GM23338 (cell line): ENCODE data around the gene CASK. TPM values are rescaled to one million over a fixed set of nuclear protein-coding genes. Genes with fewer than 3 reads are reported as not detected.
"Not testable (repeated sequence)": the region's sequence is repeated elsewhere in the genome, so short reads cannot be mapped to it uniquely, and the experiment has no call there.

Experiments used
- ATAC-seq: fragments of 200-7000 bp; cut with Tn5 transposase; 3 replicates; pipeline ENCODE4 v1.9.1; 2020
- DNase-seq: peaks from one replicate; pipeline ENCODE4 v3.0.0-alpha.2; 2015; ENCODE audit warnings: low spot score
- H2AFZ ChIP-seq: fragments of 200-600 bp; sonication (generic); 2 replicates; pipeline ENCODE4 v1.8.0; 2016; ENCODE audit warnings: antibody characterized with exemption, mild to moderate bottlenecking, moderate library complexity
- H3F3A ChIP-seq: fragments of 200-600 bp; sonication (generic); replicated peaks from 2 replicates; pipeline ENCODE4 v1.8.0; 2017; ENCODE audit warnings: antibody characterized with exemption, mixed run types, low read depth
- H3K27ac ChIP-seq: fragments of 200-600 bp; sonication (generic); 2 replicates; pipeline ENCODE4 v1.6.1; 2016; ENCODE audit warnings: low read depth
- H3K27me3 ChIP-seq: fragments of 200-600 bp; sonication (generic); 2 replicates; pipeline ENCODE4 v1.8.0; 2016; ENCODE audit warnings: mild to moderate bottlenecking, mixed run types, moderate library complexity; ENCODE audit not compliant: insufficient read depth
- H3K36me3 ChIP-seq: fragments of 200-600 bp; sonication (generic); 2 replicates; pipeline ENCODE4 v1.8.0; 2016; ENCODE audit warnings: mild to moderate bottlenecking; ENCODE audit not compliant: insufficient read depth
- H3K4me1 ChIP-seq: fragments of 200-600 bp; sonication (generic); 2 replicates; pipeline ENCODE4 v1.8.0; 2016; ENCODE audit warnings: mild to moderate bottlenecking, moderate library complexity; ENCODE audit not compliant: insufficient read depth
- H3K4me2 ChIP-seq: fragments of 200-600 bp; sonication (generic); 2 replicates; pipeline ENCODE4 v1.7.1; 2017; ENCODE audit warnings: mixed run types
- H3K4me3 ChIP-seq: fragments of 200-600 bp; sonication (generic); 2 replicates; pipeline ENCODE4 v1.6.1; 2016; ENCODE audit warnings: mixed run types
- H3K79me2 ChIP-seq: fragments of 200-600 bp; sonication (generic); replicated peaks from 2 replicates; pipeline ENCODE4 v1.8.0; 2017; ENCODE audit warnings: mild to moderate bottlenecking; ENCODE audit not compliant: insufficient read depth
- H3K9me2 ChIP-seq: fragments of 200-600 bp; sonication (generic); 2 replicates; pipeline ENCODE4 v1.8.0; 2017; ENCODE audit not compliant: insufficient read depth
- H4K20me1 ChIP-seq: fragments of 200-600 bp; sonication (generic); replicated peaks from 2 replicates; pipeline ENCODE4 v1.8.0; 2017; ENCODE audit warnings: mild to moderate bottlenecking; ENCODE audit not compliant: insufficient read depth
- H3K27ac Mint-ChIP-seq: 2 replicates; pipeline ENCODE4 v1.8.0; 2020; ENCODE audit warnings: inconsistent platforms, mild to moderate bottlenecking, moderate library complexity, mixed read lengths
- H3K27me3 Mint-ChIP-seq: 3 replicates; pipeline ENCODE4 v1.8.0; 2022; ENCODE audit warnings: low read depth, mild to moderate bottlenecking, moderate library complexity, mixed read lengths, inconsistent platforms; ENCODE audit not compliant: insufficient read depth, poor library complexity
- H3K36me3 Mint-ChIP-seq: 3 replicates; pipeline ENCODE4 v1.8.0; 2021; ENCODE audit warnings: low read depth, mild to moderate bottlenecking, inconsistent platforms, moderate library complexity, mixed read lengths
- H3K4me1 Mint-ChIP-seq: 3 replicates; pipeline ENCODE4 v1.8.0; 2020; ENCODE audit warnings: mild to moderate bottlenecking, inconsistent platforms, mixed read lengths
- H3K4me3 Mint-ChIP-seq: 3 replicates; pipeline ENCODE4 v1.8.0; 2021; ENCODE audit warnings: moderate library complexity, mild to moderate bottlenecking, inconsistent platforms, mixed read lengths
- H3K9me3 Mint-ChIP-seq: 3 replicates; pipeline ENCODE4 v1.8.0; 2020; ENCODE audit warnings: moderate library complexity, mild to moderate bottlenecking, inconsistent platforms, mixed read lengths
- EZH2phosphoT487 ChIP-seq: fragments of 200-600 bp; sonication (generic); IDR thresholded peaks from one replicate; pipeline ENCODE4 v1.8.1; 2018; ENCODE audit warnings: antibody characterized with exemption; ENCODE audit not compliant: unreplicated experiment
- JUNB ChIP-seq: IDR thresholded peaks from one replicate; pipeline ENCODE4 v1.6.1; 2016; ENCODE audit warnings: antibody characterized with exemption; ENCODE audit not compliant: unreplicated experiment
- NANOG ChIP-seq: IDR thresholded peaks from 2 replicates; pipeline ENCODE4 v1.6.1; 2016; ENCODE audit warnings: antibody characterized with exemption, borderline replicate concordance
- STAT1 ChIP-seq: IDR thresholded peaks from one replicate; pipeline ENCODE4 v1.6.1; 2016; ENCODE audit warnings: antibody characterized with exemption; ENCODE audit not compliant: unreplicated experiment
- polyA plus RNA-seq: library from polyadenylated mRNA; unstranded; fragments of >200 nt; fragmentation: Nextera tagmentation; extraction: Ambion mirVana; gene quantifications from 2 replicates; pipeline ENCODE4 v1.2.1, GENCODE V29; 2016
- total RNA-seq: library from RNA; depleted of rRNA; stranded (reverse); fragments of >200 nt; shearing (Covaris generic); gene quantifications from 2 replicates; pipeline ENCODE4 v1.2.3, GENCODE V29; 2014
- TF ChIP-seq, protein P1 (sequence below), 2 experiments: fragments of 200-600 bp in 1 of 2; sonication (generic) in 1 of 2; conservative IDR thresholded peaks; 2 replicates each; pipeline versions ENCODE4 v1.5.1 to v1.6.1; 2016 to 2017; ENCODE audit warnings: antibody characterized with exemption in 2 of 2, low read depth in 2 of 2, mild to moderate bottlenecking in 2 of 2, moderate library complexity in 1 of 2
- TF ChIP-seq, protein P2 (sequence below): fragments of 250-450 bp; sonication (Bioruptor Pico); IDR thresholded peaks from 2 replicates; pipeline ENCODE4 v1.5.0; 2020; ENCODE audit warnings: mild to moderate bottlenecking, moderate library complexity

CASK gene
- total and polyA plus RNA-seq, 2 experiments from 2014 or later, result 15.3 to 44.4 TPM

DNA sequence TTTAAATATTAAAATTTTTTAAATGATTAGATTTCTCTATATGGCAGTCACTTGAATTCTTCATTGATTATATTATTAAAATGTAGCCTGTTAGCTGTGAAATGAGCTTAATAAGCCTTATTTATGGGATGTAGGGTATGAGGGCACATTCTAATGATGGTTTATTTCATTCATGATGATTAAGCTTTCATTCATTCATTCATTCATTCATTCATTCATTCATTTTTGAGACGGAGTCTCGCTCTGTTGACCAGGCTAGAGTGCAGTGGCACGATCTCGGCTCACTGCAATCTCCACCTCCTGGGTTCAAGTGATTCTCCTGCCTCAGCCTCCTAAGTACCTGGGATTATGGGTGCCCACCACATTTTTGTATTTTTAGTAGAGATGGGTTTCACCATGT is 317.3 kb downstream of the CASK start:
- not testable (repeated sequence) for H3K27ac ChIP-seq, H4K20me1 ChIP-seq, DNase-seq, H3K4me3 Mint-ChIP-seq, H3K36me3 ChIP-seq, H3K79me2 ChIP-seq, ATAC-seq, H3K9me2 ChIP-seq, H3K27me3 Mint-ChIP-seq, H3F3A ChIP-seq, H3K27ac Mint-ChIP-seq, H3K27me3 ChIP-seq, H3K4me3 ChIP-seq, H3K4me2 ChIP-seq, H2AFZ ChIP-seq, H3K9me3 Mint-ChIP-seq
- Mint-ChIP-seq H3K36me3 (peaks cover 24% of the 10 kb centered on the region; the same call in 2 of the 3 replicates), H3K4me1 (peaks cover 34% of the 10 kb centered on the region; the same call in 2 of the 3 replicates)
- H3K4me1 ChIP-seq, result peaks cover 22% of the 10 kb centered on the region

DNA sequence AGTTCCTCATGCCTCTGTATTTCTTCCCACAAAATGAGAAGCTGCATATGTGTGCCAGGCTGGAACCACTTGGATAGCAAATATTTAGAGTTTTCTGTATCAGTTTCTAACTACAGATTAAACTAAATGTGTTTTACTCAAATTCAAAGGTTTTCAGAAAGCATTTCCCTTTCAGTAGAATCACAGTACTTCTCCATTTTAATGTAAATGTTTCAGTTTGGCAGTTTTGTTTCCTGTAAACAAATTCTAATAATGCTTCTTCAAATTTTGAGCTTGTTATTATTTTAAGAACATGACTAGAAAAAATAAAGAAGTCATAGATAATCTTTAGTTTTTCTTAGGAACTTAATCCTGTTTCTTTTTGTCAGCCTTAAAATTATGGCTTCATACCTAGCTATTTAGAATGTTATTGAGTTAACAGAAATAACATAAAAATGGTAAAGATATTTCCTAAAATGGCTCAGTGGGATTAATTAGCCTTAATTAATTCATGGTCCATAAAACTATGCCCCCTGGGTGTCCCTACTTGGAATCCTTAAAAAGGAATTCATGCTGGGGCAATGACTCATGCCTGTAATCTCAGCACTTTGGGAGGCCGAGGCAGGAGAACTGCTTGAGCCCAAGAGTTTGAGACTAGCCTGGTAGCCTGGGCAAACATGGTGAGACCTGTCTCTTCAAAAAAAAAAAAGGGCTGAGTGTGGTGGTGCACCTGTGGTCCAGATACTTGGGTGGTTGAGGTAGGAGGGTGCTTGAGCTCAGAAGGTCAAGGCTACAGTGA is 318.4 kb downstream of the CASK start:
- Histone ChIP-seq H3F3A (no peaks in the 10 kb centered on the region), H4K20me1 (no peaks in the 10 kb centered on the region), H3K4me2 (no peak overlapping the region; the same call in 1 of the 2 replicates), H3K9me2 (no peaks in the 10 kb centered on the region; the same call in 1 of the 2 replicates), H3K36me3 (no peaks in the 10 kb centered on the region), H3K4me3 (no peak overlapping the region), H3K79me2 (no peaks in the 10 kb centered on the region), H3K27ac (peak overlapping the region; percentile 84), H3K27me3 (no peaks in the 10 kb centered on the region), H3K4me1 (peaks cover 22% of the 10 kb centered on the region), H2AFZ (no peak overlapping the region)
- Mint-ChIP-seq H3K27ac (peak overlapping the region; percentile 80), H3K36me3 (peaks cover 22% of the 10 kb centered on the region; the same call in 2 of the 3 replicates), H3K4me3 (no peak overlapping the region), H3K9me3 (no peaks in the 10 kb centered on the region), H3K27me3 (no peaks in the 10 kb centered on the region), H3K4me1 (peaks cover 40% of the 10 kb centered on the region)
- ATAC-seq (no peak), DNase-seq (no peak)
- TF ChIP-seq EZH2phosphoT487 (no peak), STAT1 (no peak), NANOG (no peak), JUNB (no peak)
- TF ChIP-seq, protein P1, sequence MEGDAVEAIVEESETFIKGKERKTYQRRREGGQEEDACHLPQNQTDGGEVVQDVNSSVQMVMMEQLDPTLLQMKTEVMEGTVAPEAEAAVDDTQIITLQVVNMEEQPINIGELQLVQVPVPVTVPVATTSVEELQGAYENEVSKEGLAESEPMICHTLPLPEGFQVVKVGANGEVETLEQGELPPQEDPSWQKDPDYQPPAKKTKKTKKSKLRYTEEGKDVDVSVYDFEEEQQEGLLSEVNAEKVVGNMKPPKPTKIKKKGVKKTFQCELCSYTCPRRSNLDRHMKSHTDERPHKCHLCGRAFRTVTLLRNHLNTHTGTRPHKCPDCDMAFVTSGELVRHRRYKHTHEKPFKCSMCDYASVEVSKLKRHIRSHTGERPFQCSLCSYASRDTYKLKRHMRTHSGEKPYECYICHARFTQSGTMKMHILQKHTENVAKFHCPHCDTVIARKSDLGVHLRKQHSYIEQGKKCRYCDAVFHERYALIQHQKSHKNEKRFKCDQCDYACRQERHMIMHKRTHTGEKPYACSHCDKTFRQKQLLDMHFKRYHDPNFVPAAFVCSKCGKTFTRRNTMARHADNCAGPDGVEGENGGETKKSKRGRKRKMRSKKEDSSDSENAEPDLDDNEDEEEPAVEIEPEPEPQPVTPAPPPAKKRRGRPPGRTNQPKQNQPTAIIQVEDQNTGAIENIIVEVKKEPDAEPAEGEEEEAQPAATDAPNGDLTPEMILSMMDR (conservative IDR thresholded peaks at IDR 0.05; ENCODE audit: low read depth in 2 of 2), result no peak
- TF ChIP-seq, protein P2, sequence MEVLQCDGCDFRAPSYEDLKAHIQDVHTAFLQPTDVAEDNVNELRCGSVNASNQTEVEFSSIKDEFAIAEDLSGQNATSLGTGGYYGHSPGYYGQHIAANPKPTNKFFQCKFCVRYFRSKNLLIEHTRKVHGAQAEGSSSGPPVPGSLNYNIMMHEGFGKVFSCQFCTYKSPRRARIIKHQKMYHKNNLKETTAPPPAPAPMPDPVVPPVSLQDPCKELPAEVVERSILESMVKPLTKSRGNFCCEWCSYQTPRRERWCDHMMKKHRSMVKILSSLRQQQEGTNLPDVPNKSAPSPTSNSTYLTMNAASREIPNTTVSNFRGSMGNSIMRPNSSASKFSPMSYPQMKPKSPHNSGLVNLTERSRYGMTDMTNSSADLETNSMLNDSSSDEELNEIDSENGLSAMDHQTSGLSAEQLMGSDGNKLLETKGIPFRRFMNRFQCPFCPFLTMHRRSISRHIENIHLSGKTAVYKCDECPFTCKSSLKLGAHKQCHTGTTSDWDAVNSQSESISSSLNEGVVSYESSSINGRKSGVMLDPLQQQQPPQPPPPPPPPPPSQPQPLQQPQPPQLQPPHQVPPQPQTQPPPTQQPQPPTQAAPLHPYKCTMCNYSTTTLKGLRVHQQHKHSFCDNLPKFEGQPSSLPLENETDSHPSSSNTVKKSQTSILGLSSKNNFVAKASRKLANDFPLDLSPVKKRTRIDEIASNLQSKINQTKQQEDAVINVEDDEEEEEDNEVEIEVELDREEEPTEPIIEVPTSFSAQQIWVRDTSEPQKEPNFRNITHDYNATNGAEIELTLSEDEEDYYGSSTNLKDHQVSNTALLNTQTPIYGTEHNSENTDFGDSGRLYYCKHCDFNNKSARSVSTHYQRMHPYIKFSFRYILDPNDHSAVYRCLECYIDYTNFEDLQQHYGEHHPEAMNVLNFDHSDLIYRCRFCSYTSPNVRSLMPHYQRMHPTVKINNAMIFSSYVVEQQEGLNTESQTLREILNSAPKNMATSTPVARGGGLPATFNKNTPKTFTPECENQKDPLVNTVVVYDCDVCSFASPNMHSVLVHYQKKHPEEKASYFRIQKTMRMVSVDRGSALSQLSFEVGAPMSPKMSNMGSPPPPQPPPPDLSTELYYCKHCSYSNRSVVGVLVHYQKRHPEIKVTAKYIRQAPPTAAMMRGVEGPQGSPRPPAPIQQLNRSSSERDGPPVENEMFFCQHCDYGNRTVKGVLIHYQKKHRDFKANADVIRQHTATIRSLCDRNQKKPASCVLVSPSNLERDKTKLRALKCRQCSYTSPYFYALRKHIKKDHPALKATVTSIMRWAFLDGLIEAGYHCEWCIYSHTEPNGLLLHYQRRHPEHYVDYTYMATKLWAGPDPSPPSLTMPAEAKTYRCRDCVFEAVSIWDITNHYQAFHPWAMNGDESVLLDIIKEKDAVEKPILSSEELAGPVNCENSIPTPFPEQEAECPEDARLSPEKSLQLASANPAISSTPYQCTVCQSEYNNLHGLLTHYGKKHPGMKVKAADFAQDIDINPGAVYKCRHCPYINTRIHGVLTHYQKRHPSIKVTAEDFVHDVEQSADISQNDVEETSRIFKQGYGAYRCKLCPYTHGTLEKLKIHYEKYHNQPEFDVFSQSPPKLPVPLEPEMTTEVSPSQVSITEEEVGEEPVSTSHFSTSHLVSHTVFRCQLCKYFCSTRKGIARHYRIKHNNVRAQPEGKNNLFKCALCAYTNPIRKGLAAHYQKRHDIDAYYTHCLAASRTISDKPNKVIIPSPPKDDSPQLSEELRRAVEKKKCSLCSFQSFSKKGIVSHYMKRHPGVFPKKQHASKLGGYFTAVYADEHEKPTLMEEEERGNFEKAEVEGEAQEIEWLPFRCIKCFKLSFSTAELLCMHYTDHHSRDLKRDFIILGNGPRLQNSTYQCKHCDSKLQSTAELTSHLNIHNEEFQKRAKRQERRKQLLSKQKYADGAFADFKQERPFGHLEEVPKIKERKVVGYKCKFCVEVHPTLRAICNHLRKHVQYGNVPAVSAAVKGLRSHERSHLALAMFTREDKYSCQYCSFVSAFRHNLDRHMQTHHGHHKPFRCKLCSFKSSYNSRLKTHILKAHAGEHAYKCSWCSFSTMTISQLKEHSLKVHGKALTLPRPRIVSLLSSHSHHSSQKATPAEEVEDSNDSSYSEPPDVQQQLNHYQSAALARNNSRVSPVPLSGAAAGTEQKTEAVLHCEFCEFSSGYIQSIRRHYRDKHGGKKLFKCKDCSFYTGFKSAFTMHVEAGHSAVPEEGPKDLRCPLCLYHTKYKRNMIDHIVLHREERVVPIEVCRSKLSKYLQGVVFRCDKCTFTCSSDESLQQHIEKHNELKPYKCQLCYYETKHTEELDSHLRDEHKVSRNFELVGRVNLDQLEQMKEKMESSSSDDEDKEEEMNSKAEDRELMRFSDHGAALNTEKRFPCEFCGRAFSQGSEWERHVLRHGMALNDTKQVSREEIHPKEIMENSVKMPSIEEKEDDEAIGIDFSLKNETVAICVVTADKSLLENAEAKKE (CRISPR knock-in tag), result no peak
